Measurements from ENCODE around the gene ZNF518B. TPM values are rescaled to one million over a fixed set of nuclear protein-coding genes. Genes with fewer than 3 reads are reported as not detected.

The ZNF518B gene
- total and polyA plus RNA-seq, 2 of the 13 experiments (the other 11 are each of a cell fraction or from before 2014, with no cell fraction given): 0.02 TPM; not detected in 1

- TF ChIP-seq ZHX2 (IDR thresholded peaks at IDR 0.05; ENCODE audit: low read depth) (no peak), ZHX2 (CRISPR knock-in tag; IDR thresholded peaks at IDR 0.05; ENCODE audit: borderline replicate concordance) (no peak), ZNF44 (CRISPR knock-in tag; IDR thresholded peaks at IDR 0.05) (no peak), SNAI1 (CRISPR knock-in tag; IDR thresholded peaks at IDR 0.05; ENCODE audit: borderline replicate concordance) (no peak)
Observed at GRCh38 chr4:10482913-10483312, 25.7 kb upstream of the ZNF518B start (continued).

- H3K9me3 ChIP-seq (ENCODE audit: low read length): no peaks in the 10 kb centered on the region
- no peaks in the 10 kb centered on the region for H3K36me3 ChIP-seq (replicated peaks in 1 of 2; ENCODE audit: control insufficient read depth in 1 of 2, insufficient read depth in 2 of 2, low read length in 2 of 2)
- whole genome bisulfite sequencing (ENCODE audit: low lambda C conversion rate): 17% methylated on average over 5 of the region's 5 CpGs
- H3K4me2 ChIP-seq (ENCODE audit: low read depth, low read length): no peak overlapping the region
- H2AFZ ChIP-seq (ENCODE audit: low read length): no peak overlapping the region
- TF ChIP-seq CBX5 (CRISPR knock-in tag; IDR thresholded peaks at IDR 0.05; ENCODE audit: borderline replicate concordance): no peak
- ChIA-PET POLR2A (no interaction called here), CTCF (ENCODE audit: low intra/inter-chr PET ratio, low total read pairs) (no interaction called here)
- no peak overlapping the region for H3K27ac ChIP-seq (ENCODE audit: extremely low read length, insufficient read depth, low read length)
- H3K4me3 ChIP-seq (replicated peaks in 1 of 3; ENCODE audit: insufficient read depth in 1 of 3, low read depth in 2 of 3, low read length in 3 of 3): no peak overlapping the region
- intact Hi-C loops (cut with micrococcal nuclease; ENCODE audit: unreplicated experiment) (no loop called here), in situ Hi-C loops (cut with HindIII; ENCODE audit: extremely low pct_ligation_motif_present, low pct_unique_long_range_greater_than_20kb) (no loop called here)
- BruUV-seq (replicated peaks): no TSS peak
- no peaks in the 10 kb centered on the region for H3K79me2 ChIP-seq (ENCODE audit: insufficient read depth, low read length)
- FAIRE-seq (no peak), ATAC-seq (no peak), DNase-seq (ENCODE audit: low spot score) (no peak)
- H4K20me1 ChIP-seq (ENCODE audit: insufficient read depth, low read length): no peaks in the 10 kb centered on the region
- H3K4me1 ChIP-seq (ENCODE audit: insufficient read depth, low read length): no peaks in the 10 kb centered on the region
- H3K27me3 ChIP-seq (ENCODE audit: control insufficient read depth in 1 of 2, insufficient read depth in 2 of 2, low read length in 2 of 2): no peaks in the 10 kb centered on the region
- no peak overlapping the region for H3K9ac ChIP-seq (ENCODE audit: insufficient read depth, low read depth, low read length)
Observed at GRCh38 chr4:10480616-10481015, 23.4 kb upstream of the ZNF518B start.
